NCI-H748 (cell line): ENCODE results near the gene SLCO6A1.
A peak's percentile ranks its signal among the peaks of the same experiment; 100 is the strongest.
"Not testable (repeated sequence)": the region's sequence is repeated elsewhere in the genome, so short reads cannot be mapped to it uniquely, and the experiment has no call there.

Source experiments
- DNase-seq: peaks from one replicate; lab custom pipeline; 2025; ENCODE audit not compliant: unreplicated experiment; lab: John Stamatoyannopoulos, UW

Gene SLCO6A1

GRCh38 chr5:102498271-102499034, at the start of gene SLCO6A1:
Gene SLCO6A1, minus strand, starts transcription at chr5:102499001. Its CDS starts 157 bp downstream, at chr5:102498844.
- no peak for DNase-seq

- DNase-seq = no peak
These were observed 48.6 kb upstream of the SLCO6A1 start for GRCh38 chr5:102547141-102548035.

- peak; percentile 5 for DNase-seq
These were observed 46.4 kb upstream of the SLCO6A1 start for GRCh38 chr5:102545175-102545574.

GRCh38 chr5:102542057-102542456, 43.3 kb upstream of the SLCO6A1 start:
- DNase-seq = no peak

- DNase-seq = no peak
These were observed 41.4 kb upstream of the SLCO6A1 start for GRCh38 chr5:102539996-102540728.

GRCh38 chr5:102539562-102539961, 40.8 kb upstream of the SLCO6A1 start:
- no peak for DNase-seq

GRCh38 chr5:102537011-102537410, 38.2 kb upstream of the SLCO6A1 start:
- no peak for DNase-seq

GRCh38 chr5:102536323-102536928, 37.6 kb upstream of the SLCO6A1 start:
- peak; percentile 43 for DNase-seq

- DNase-seq = no peak
These were observed 33.3 kb upstream of the SLCO6A1 start for GRCh38 chr5:102532123-102532522.

GRCh38 chr5:102531506-102531905, 32.7 kb upstream of the SLCO6A1 start:
- no peak for DNase-seq

- no peak for DNase-seq
These were observed 30.6 kb upstream of the SLCO6A1 start for GRCh38 chr5:102529447-102529846.

- no peak for DNase-seq
These were observed 30.2 kb upstream of the SLCO6A1 start for GRCh38 chr5:102529031-102529430.

GRCh38 chr5:102528600-102528999, 29.8 kb upstream of the SLCO6A1 start:
- no peak for DNase-seq

GRCh38 chr5:102527547-102527946, 28.7 kb upstream of the SLCO6A1 start:
- no peak for DNase-seq

- DNase-seq = no peak
These were observed 24.9 kb upstream of the SLCO6A1 start for GRCh38 chr5:102523541-102524175.

- no peak for DNase-seq
These were observed 12.9 kb upstream of the SLCO6A1 start for GRCh38 chr5:102511666-102512065.

GRCh38 chr5:102491261-102491914, 7.4 kb downstream of the SLCO6A1 start:
- not testable (repeated sequence) for DNase-seq

- no peak for DNase-seq
These were observed 15.1 kb downstream of the SLCO6A1 start for GRCh38 chr5:102483736-102484135.

- DNase-seq = peak; percentile 81
These were observed 17.6 kb downstream of the SLCO6A1 start for GRCh38 chr5:102481054-102481715.
